Activated CD4-positive, alpha-beta T cell treated with anti-CD3 and anti-CD28 coated beads, Interleukin-10, Interleukin-2, amounts not matched to agents 100 ng/mL and 50 ng/mL, durations not matched to agents 16 hours and 8 hours (primary cell): ENCODE measurements around the gene WDR70.
A peak's percentile ranks its signal among the peaks of the same experiment; 100 is the strongest.
"Not testable (repeated sequence)": the region's sequence is repeated elsewhere in the genome, so short reads cannot be mapped to it uniquely, and the experiment has no call there.

Source experiments
- DNase-seq: peaks from one replicate; pipeline ENCODE4 v3.0.0-alpha.2; 2020

Gene WDR70

DNA sequence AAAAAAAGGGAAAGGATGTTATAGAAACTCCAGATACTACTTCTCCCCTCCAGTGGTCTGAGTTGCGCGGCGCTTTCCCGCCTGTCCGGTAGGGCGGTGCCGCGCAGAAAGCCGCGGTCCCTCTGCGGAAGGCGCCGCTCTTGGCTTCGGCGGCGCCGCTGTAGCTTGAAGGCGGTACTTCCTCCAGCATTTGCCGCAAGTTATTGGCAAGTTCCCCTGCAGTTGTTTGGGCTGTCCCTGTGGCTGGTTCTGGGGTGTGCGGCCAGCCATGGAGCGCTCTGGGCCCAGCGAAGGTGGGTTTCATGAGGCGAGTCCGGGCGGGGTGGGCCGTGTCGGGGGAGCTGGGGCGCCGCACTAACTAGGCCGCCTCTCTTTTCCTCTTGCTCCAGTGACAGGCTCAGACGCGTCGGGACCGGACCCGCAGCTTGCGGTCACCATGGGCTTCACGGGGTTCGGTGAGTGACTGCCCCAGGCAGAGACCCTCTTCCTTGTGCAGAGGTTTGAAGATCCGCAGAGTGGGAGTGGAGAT lies at the start of gene WDR70:
TSS of gene WDR70 (plus strand) at position 219 of the 529 bp plus-strand sequence. CDS start at position 269, 50 bp downstream.
- DNase-seq: peak; percentile 93

- not testable (repeated sequence) for DNase-seq
Measured at GRCh38 chr5:37334754-37335153, 44.4 kb upstream of the WDR70 start.

GRCh38 chr5:37342741-37343140 lies 36.4 kb upstream of the WDR70 start:
- DNase-seq: not testable (repeated sequence)

GRCh38 chr5:37355161-37355560 lies 24.0 kb upstream of the WDR70 start:
- DNase-seq: no peak

GRCh38 chr5:37370550-37370863 lies 8.6 kb upstream of the WDR70 start:
- DNase-seq: no peak

DNA sequence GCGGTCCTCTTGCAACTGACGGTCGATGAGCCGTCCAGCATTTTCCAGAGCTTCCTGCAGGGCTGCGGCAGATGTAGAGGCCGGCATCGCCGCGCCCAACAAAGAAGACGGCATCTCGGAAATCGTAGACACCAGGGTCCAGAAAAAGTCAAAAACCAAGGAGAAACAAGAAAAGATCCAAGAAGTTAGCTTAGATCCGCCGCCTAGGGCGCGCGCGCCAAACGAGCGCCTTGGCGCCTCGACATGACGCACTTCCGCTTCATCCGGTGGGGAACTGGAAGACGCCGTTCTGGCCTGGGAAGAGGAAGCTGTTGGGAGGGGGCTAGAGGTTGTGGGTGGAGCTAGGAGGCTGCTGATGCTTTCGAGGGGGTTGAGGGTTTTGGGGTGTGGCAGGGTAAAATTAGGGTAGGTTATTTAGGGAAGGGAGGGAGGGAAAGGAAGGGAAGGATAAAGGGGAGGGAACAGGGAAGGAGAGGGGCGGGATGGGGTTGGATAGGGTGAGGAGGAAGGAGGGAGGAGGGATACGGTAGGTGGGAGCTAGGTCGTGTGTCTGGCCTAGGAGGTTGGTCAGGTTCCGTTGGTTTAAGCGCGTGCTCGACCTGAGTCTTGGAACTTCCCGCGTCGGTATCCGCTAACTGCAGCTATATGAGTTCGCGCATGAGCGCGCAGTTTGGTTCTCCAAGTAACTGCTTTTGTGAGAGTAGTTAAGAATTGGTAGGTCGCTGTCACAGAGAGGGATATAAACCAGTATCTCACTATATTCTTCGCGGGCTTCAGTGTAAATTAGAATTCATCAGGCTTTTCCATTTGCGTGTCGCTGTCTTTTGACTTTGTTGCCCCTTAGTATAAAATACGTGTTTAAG lies 8.0 kb upstream of the WDR70 start, which contains the start of gene NUP155:
TSS of gene NUP155 (minus strand) at position 243 of the 863 bp plus-strand sequence. CDS start at position 114, 129 bp downstream.
- peak; percentile 96 for DNase-seq

DNA sequence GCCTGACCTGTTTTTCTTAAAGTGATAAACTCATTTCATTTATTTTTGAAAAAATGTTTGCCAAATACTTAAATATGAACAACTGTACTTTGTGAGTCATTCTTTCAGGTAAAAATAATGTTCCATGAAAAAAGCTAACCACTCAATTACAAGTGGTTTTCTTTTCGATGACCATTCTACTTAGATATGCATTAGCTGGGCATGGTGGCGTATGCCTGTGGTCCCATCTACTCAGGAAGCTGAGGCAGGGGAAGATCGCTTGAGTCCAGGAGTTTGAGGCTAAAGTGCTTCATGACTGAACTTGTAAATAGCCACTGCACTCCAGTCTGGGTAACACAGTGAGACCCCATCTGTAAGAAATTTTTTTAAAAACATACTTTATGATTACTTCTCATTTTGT lies 4.0 kb upstream of the WDR70 start:
- DNase-seq: no peak

DNA sequence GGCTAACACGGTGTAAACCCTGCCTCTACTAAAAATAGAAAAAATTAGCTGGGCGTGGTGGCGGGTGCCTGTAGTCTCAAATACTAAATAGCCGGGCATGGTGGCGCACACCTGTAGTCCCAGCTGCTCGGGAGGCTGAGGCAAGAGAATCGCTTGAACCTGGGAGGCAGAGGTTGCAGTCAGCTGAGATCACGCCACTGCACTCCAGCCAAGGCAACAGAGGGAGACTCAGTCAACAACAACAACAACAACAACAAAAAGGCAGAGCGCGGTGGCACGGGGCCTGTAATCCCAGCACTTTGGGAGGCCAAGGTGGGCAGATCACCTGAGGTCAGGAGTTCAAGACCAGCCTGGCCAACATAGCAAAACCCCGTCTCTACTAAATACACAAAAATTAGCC lies 1.1 kb upstream of the WDR70 start:
- DNase-seq: not testable (repeated sequence)

DNA sequence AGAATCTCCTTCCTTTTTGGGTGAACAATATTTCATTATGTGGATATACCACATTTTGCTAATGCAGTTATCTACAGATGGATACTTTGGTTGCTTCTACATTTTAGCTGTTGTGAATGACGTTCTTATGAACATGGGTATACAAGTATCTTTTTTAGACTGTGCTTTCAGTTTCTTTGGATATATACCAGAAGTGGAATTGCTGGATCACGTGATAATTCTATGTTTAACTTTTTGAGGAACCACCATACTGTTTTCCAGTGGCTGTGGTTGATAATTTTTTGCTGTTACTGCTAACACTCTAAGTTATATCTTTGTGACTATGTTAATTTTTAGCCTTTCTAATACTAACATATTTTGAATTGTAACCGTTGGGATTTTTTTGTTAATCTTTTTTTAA lies 12.5 kb downstream of the WDR70 start:
- DNase-seq: no peak

DNA sequence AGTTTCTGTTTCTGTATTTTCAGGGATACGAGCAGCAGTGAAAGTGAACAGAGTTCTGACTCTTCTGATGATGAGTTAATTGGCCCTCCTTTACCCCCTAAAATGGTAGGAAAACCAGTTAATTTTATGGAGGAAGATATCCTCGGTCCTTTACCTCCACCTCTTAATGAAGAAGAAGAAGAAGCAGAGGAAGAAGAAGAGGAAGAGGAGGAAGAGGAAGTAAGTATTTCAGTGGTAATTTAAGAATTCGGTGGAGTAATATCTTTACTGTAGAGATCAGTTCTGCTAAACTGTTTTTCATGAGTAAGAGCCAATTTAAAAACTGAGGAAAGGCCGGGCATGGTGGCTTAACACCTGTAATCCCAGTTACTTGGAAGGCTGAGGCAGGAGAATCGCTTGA lies 17.2 kb downstream of the WDR70 start:
- no peak for DNase-seq

GRCh38 chr5:37400501-37400900 lies 21.4 kb downstream of the WDR70 start:
- no peak for DNase-seq

- no peak for DNase-seq
Measured at GRCh38 chr5:37412515-37412914, 33.4 kb downstream of the WDR70 start.

GRCh38 chr5:37415456-37415855 lies 36.3 kb downstream of the WDR70 start:
- not testable (repeated sequence) for DNase-seq

DNA sequence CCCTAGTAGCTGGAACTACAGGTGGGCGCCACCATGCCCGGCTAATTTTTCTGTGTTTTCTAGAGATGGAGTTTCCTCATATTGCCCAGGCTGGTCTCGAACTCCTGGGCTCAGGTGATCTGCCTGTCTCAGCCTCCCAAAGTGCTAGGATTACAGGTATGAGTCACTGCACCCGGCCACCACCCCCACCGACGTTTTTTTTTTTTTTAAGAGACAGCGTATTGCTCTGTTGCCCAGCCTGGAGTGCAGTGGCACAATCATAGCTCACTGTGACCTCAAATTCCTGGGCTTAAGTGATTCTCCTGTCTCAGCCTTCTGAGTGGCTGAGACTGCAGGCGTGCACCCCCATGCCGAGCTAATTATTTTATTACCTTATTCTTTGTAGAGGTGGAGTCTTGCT lies 38.2 kb downstream of the WDR70 start:
- DNase-seq: no peak

GRCh38 chr5:37424441-37424840 lies 45.3 kb downstream of the WDR70 start:
- DNase-seq: no peak

- no peak for DNase-seq
Measured at GRCh38 chr5:37428044-37428443, 48.9 kb downstream of the WDR70 start.

- DNase-seq: no peak
Measured at GRCh38 chr5:37435261-37435660, 56.1 kb downstream of the WDR70 start.

GRCh38 chr5:37436146-37436934 lies 57.2 kb downstream of the WDR70 start:
- no peak for DNase-seq

- no peak for DNase-seq
Measured at GRCh38 chr5:37437711-37438110, 58.6 kb downstream of the WDR70 start.

GRCh38 chr5:37445783-37446182 lies 66.7 kb downstream of the WDR70 start:
- DNase-seq: not testable (repeated sequence)

GRCh38 chr5:37448941-37449340 lies 69.8 kb downstream of the WDR70 start:
- DNase-seq: no peak

GRCh38 chr5:37451991-37452390 lies 72.9 kb downstream of the WDR70 start:
- DNase-seq: not testable (repeated sequence)

DNA sequence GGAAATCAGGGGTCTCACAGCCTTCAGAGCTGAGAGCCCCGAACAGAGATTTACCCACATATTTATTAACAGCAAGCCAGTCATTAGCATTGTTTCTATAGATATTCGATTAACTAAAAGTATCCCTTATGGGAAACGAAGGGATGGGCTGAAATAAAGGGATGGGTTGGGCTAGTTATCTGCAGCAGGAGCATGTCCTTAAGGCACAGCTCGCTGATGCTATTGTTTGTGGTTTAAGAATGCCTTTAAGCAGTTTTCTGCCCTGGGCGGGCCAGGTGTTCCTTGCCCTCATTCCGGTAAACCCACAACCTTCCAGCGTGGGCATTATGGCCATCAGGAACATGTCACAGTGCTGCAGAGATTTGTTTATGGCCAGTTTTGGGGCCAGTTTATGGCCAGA lies 74.1 kb downstream of the WDR70 start:
- not testable (repeated sequence) for DNase-seq
